Bronchial epithelial cell (primary cell): ENCODE results near the gene GPR55. TPM values are rescaled to one million over a fixed set of nuclear protein-coding genes. Genes with fewer than 3 reads are reported as not detected.

Experiments used
- DNase-seq: peaks from one replicate; pipeline ENCODE4 v3.0.0-alpha.2; 2010; ENCODE audit warnings: low read depth
- FAIRE-seq: peaks from 2 replicates; lab custom pipeline; 2011; peaks lifted over from hg19 to GRCh38; lab: Jason Lieb, UNC
- H3K27me3 ChIP-seq: 2 replicates; pipeline ENCODE4 v1.5.1; 2011; ENCODE audit warnings: low read length; ENCODE audit not compliant: control insufficient read depth, insufficient read depth
- H3K36me3 ChIP-seq: 2 replicates; pipeline ENCODE4 v1.5.1; 2011; ENCODE audit warnings: low read length; ENCODE audit not compliant: control insufficient read depth, insufficient read depth
- H3K4me3 ChIP-seq: 2 replicates; pipeline ENCODE4 v1.5.1; 2011; ENCODE audit warnings: mild to moderate bottlenecking, low read depth, low read length, control low read depth
- total RNA-seq: library from RNA; depleted of rRNA; stranded (reverse); fragments of >200 nt; gene quantifications from 2 replicates; pipeline ENCODE4 v1.2.1, GENCODE V29; 2014
- TF ChIP-seq, protein P1 (sequence below): IDR thresholded peaks from 2 replicates; pipeline ENCODE4 v1.5.1; 2011; ENCODE audit warnings: mild to moderate bottlenecking, moderate library complexity, low read length, control low read depth, inconsistent platforms; ENCODE audit not compliant: insufficient read depth, severe bottlenecking

Gene GPR55
- total RNA-seq, 1 donor from 2014 or later: not detected

DNA sequence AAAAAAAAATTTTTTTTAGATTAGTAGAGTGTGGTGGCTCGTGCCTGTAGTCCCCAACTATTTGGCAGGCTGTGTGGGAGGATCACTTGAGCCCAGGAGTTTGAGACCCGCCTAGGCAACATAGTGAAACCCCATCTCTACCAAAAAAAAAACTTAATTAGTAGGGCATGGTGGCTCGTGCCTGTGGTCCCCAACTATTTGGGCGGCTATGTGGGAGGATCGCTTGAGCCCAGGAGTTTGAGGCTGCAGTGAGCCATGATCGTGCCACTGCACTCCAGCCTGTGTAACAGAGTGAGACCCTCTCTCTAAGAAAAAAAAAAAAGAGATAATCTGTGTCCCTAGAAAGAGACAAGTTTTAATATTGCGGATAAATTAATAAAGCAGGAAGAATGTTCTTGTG lies 8.8 kb downstream of the GPR55 start:
- Histone ChIP-seq H3K4me3 (no peak overlapping the region), H3K36me3 (no peaks in the 10 kb centered on the region), H3K27me3 (no peaks in the 10 kb centered on the region)
- DNase-seq (no peak), FAIRE-seq (no peak)
- TF ChIP-seq, protein P1, sequence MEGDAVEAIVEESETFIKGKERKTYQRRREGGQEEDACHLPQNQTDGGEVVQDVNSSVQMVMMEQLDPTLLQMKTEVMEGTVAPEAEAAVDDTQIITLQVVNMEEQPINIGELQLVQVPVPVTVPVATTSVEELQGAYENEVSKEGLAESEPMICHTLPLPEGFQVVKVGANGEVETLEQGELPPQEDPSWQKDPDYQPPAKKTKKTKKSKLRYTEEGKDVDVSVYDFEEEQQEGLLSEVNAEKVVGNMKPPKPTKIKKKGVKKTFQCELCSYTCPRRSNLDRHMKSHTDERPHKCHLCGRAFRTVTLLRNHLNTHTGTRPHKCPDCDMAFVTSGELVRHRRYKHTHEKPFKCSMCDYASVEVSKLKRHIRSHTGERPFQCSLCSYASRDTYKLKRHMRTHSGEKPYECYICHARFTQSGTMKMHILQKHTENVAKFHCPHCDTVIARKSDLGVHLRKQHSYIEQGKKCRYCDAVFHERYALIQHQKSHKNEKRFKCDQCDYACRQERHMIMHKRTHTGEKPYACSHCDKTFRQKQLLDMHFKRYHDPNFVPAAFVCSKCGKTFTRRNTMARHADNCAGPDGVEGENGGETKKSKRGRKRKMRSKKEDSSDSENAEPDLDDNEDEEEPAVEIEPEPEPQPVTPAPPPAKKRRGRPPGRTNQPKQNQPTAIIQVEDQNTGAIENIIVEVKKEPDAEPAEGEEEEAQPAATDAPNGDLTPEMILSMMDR: no peak

DNA sequence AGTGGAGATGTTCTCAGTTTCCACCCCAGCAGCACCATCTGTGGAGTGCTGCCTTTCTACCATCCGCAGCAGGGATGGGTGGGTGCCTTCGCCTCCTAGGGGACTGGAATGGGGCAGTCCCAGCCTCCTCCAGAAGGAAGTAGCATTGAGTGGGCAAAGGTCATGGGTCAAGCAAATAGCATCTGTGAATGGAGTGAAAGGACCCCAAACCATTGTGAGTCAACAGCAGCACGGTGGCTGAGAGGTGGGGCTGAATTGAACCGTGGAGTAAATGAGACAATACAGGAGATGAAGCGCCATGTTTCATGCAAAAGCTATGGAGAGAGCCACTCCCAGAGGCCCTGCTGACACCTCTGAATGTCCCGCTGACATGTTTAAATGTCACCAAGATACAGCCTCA lies 9.7 kb downstream of the GPR55 start:
- FAIRE-seq (peak; percentile 81), DNase-seq (no peak)
- TF ChIP-seq, protein P1: no peak
- H3K27me3 ChIP-seq: no peaks in the 10 kb centered on the region
- no peak overlapping the region for H3K4me3 ChIP-seq
- H3K36me3 ChIP-seq: no peaks in the 10 kb centered on the region

DNA sequence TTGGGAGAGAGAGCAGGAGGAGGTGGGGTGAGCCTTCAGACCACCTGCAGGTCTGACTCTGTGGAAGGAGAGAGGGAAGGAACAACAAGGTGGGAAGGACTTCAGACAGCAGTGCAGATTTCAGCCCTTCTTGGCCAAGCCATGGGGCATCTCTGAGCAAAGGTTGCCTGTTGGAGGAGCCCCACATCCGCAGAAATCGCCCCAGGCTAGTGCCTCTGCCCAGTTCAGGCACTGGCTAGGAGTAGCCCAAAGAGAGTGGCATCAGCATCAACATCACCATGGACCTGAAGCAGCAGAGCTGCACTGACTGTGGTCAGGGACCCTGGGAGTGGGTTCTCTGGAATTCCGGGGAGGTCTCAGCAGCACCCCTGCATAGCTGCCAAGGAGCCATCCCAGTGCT lies 10.2 kb downstream of the GPR55 start:
- no peak for DNase-seq
- Histone ChIP-seq H3K27me3 (no peaks in the 10 kb centered on the region), H3K36me3 (no peaks in the 10 kb centered on the region), H3K4me3 (no peak overlapping the region)
- TF ChIP-seq, protein P1: no peak
- FAIRE-seq: no peak

DNA sequence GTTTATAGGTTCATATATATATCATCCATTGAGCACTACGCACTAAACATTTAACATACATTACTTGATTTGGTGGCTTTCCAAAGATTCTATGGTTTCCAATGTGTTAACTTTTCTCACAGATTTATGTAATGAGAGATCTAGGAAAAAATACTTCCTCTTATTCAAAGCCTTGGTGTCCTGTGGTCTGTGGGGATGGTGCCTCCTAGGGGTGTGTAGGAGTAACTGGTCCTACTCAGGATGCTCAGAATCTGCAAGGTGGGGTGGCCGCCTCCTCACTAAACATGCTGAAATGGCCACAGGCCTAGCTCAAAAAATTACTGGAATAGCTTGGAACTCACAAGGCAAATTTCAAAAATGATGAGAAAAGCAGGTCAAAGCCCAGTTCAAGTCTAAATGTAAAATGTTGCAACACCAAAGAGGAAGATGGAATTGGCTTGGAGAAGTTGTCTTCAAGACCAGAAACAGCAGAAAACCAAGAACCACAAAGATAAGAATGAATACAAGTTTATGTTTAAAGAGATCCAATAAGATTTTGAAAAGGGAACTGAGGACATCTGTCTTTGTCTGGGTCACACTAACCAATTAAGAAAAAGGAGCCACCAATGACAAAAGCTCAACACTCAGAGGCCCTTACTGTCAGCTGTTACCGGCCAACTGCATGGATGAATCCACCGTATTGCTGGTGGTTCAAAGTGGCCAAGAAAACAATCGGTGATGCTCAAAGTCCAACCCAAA lies 11.5 kb downstream of the GPR55 start:
- Histone ChIP-seq H3K27me3 (no peaks in the 10 kb centered on the region), H3K4me3 (no peak overlapping the region), H3K36me3 (no peaks in the 10 kb centered on the region)
- no peak for DNase-seq
- no peak for FAIRE-seq
- TF ChIP-seq, protein P1: peak; percentile 35

DNA sequence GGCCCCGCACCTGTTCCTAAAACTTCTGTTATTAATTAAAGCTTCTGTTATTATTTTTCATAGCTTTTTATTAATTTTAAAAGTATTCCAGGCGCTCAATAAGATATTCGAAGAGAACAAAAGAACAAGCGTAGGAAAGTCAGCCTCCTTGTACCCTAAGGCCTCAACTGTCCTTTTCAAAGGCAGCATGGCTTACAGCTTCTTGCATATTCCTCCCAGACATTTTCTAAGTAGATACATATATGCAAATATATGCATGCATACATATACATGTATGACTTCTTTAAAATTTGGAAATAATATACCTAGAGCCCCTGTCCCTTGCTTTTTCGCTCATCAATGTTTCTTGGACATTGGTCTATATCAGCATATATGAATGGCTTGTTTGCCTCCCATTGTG lies 12.3 kb downstream of the GPR55 start:
- FAIRE-seq: no peak
- DNase-seq: no peak
- no peaks in the 10 kb centered on the region for H3K27me3 ChIP-seq
- TF ChIP-seq, protein P1: no peak
- no peaks in the 10 kb centered on the region for H3K36me3 ChIP-seq
- H3K4me3 ChIP-seq: no peak overlapping the region

DNA sequence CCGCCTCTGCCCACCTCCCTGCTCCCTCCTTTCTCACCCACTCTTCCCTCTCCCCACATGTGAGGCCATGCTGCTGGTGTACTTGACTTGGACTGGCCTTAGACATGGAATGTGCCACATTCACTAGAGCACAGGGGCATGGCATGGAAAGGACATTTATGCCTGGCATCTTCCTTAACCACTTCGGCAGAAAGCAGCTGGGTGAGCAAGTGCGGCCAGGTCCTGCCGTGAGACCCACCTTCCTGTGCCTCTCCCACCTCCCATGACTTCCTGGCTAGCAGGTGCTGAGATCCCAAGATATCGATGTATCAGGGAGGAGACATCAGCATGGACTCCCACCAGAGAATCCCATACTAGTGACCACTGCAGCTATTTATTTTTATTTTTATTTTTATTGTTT lies 13.0 kb downstream of the GPR55 start:
- no peaks in the 10 kb centered on the region for H3K27me3 ChIP-seq
- TF ChIP-seq, protein P1: no peak
- no peaks in the 10 kb centered on the region for H3K36me3 ChIP-seq
- H3K4me3 ChIP-seq: no peak overlapping the region
- DNase-seq (no peak), FAIRE-seq (no peak)
